Esophagus muscularis mucosa (tissue), 4 donors: Measurements from ENCODE around the gene CCDC50. TPM values are rescaled to one million over a fixed set of nuclear protein-coding genes. Genes with fewer than 3 reads are reported as not detected.

Source experiments
- DNase-seq: peaks from one replicate; pipeline ENCODE4 v3.0.0-alpha.2; 2017; ENCODE audit errors: extremely low spot score
- H3K27ac ChIP-seq, 4 donors: fragments of 200-600 bp; sonication (generic); replicated peaks in 1 of 4; 1 replicate in 3 of 4; 2 replicates in 1 of 4; pipeline ENCODE4 v1.5.1; 2016 to 2019; ENCODE audit warnings: mild to moderate bottlenecking in 1 of 4
- H3K27me3 ChIP-seq, 4 donors: fragments of 200-600 bp; sonication (generic); one replicate each; pipeline versions ENCODE4 v1.5.1 to v1.6.0; 2016 to 2019
- H3K36me3 ChIP-seq, 4 donors: fragments of 200-600 bp; sonication (generic); one replicate each; pipeline ENCODE4 v1.5.1; 2016 to 2019
- H3K4me1 ChIP-seq, 4 donors: fragments of 200-600 bp; sonication (generic); one replicate each; pipeline ENCODE4 v1.5.1; 2016 to 2019
- H3K4me3 ChIP-seq, 4 donors: fragments of 200-600 bp; sonication (generic); 1 replicate in 2 of 4; 2 replicates in 2 of 4; pipeline ENCODE4 v1.5.1; 2016 to 2019; ENCODE audit warnings: mild to moderate bottlenecking in 4 of 4, moderate library complexity in 1 of 4
- H3K9me3 ChIP-seq, 4 donors: fragments of 200-600 bp; sonication (generic); 1 replicate in 3 of 4; 2 replicates in 1 of 4; pipeline ENCODE4 v1.5.1; 2016 to 2019
- EP300 ChIP-seq: sonication (generic); formaldehyde crosslinking; IDR thresholded peaks from one replicate; pipeline ENCODE4 v1.6.1; 2017; ENCODE audit warnings: antibody characterized with exemption
- POLR2A ChIP-seq: fragments of 450-650 bp; IDR thresholded peaks from one replicate; pipeline ENCODE4 v1.6.1; 2017; ENCODE audit warnings: antibody characterized with exemption, moderate library complexity, mild to moderate bottlenecking, low read depth
- POLR2AphosphoS5 ChIP-seq, 2 donors: sonication (generic); formaldehyde crosslinking; IDR thresholded peaks; one replicate each; pipeline ENCODE4 v1.6.1; 2017; ENCODE audit warnings: antibody characterized with exemption in 2 of 2
- WGBS: methylation state at CpG from one replicate; pipeline ENCODE4 v1.1.5; 2018; 5-methylcytosine and 5-hydroxymethylcytosine counted together
- intact Hi-C: fragments of 100-400 bp; cut with DNase I; formaldehyde crosslinking; loops from one replicate; pipeline ENCODE4 v1.15.1; 2023
- total RNA-seq, 4 donors: library from RNA; depleted of rRNA; stranded (reverse); fragments of >200 nt; gene quantifications; one replicate each; pipeline versions ENCODE4 v1.1.0 to v1.2.1, GENCODE V29; 2016
- TF ChIP-seq, protein P1 (sequence below), 3 experiments: fragments of 200-600 bp in 2 of 3; fragments of 450-650 bp in 1 of 3; sonication (generic) in 2 of 3; IDR thresholded peaks; one replicate each; pipeline ENCODE4 v1.5.1; 2017 to 2019; ENCODE audit warnings: antibody characterized with exemption in 3 of 3, mild to moderate bottlenecking in 2 of 3, moderate library complexity in 1 of 3

The CCDC50 gene
- total RNA-seq, 4 donors from 2014 or later, result 141 to 192 (median 165) TPM

DNA sequence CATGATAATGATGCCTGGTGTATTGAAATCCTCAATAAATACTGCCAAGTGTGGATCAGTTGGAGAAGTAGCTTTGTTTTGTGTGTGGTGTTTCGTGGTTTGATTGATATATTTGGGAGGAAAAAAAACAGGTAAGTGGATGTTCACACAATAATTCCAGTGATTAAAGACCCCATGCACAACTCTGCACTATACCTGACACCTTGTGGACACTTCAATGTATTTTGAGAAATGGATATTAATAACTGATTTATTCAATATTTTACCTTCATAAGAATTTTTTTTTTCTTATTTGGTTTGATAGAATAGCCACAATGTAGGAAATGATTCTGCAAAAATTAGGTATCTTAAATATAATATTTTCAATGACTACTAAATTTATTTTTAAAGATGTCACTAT lies 69.4 kb downstream of the CCDC50 start:
- WGBS, result 89% methylated on average over 1 of the region's 1 CpG
- H3K9me3 ChIP-seq, result no peaks in the 10 kb centered on the region
- TF ChIP-seq EP300 (no peak), POLR2AphosphoS5 (IDR thresholded peaks at IDR 0.05) (no peak), POLR2A (no peak)
- TF ChIP-seq, protein P1, sequence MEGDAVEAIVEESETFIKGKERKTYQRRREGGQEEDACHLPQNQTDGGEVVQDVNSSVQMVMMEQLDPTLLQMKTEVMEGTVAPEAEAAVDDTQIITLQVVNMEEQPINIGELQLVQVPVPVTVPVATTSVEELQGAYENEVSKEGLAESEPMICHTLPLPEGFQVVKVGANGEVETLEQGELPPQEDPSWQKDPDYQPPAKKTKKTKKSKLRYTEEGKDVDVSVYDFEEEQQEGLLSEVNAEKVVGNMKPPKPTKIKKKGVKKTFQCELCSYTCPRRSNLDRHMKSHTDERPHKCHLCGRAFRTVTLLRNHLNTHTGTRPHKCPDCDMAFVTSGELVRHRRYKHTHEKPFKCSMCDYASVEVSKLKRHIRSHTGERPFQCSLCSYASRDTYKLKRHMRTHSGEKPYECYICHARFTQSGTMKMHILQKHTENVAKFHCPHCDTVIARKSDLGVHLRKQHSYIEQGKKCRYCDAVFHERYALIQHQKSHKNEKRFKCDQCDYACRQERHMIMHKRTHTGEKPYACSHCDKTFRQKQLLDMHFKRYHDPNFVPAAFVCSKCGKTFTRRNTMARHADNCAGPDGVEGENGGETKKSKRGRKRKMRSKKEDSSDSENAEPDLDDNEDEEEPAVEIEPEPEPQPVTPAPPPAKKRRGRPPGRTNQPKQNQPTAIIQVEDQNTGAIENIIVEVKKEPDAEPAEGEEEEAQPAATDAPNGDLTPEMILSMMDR (IDR thresholded peaks at IDR 0.05), result no peak
- H3K4me1 ChIP-seq, result peaks cover 0 to 8% (median 5%) of the 10 kb centered on the region in 4 donors
- H3K27ac ChIP-seq, result no peak overlapping the region
- DNase-seq, result no peak
- intact Hi-C loops, result loop anchor here (5.0 to 10.0 kb wide), 2 partner anchors 74 to 151 kb away; partner anchors contain the start of gene CCDC50
- H3K4me3 ChIP-seq, result no peak overlapping the region
- peaks cover 0 to 19% (median 6%) of the 10 kb centered on the region in 4 donors for H3K36me3 ChIP-seq
- no peaks in the 10 kb centered on the region for H3K27me3 ChIP-seq

DNA sequence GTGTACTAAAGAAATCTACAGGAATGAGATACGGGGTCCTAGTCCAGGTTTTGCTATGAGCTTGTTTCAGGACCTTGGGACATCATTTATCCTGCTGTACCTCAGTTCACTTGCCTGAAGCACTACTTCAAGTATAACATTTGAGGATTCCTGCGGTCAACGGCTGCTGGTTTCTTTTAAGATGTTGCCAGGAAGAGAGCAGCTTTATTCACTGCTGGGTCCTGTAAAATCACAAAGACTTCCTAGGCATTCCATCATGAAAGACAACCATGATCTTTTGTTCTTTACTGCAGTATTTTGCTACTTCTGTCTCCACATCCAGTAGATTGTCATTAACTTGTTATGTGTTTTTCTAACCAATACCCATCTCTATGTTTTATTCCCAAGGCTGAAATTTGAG lies 70.7 kb downstream of the CCDC50 start:
- no peak for DNase-seq
- Histone ChIP-seq H3K4me1 (peaks cover 0 to 4% (median 3%) of the 10 kb centered on the region in 4 donors), H3K27ac (no peak overlapping the region), H3K36me3 (peaks cover 0 to 19% (median 6%) of the 10 kb centered on the region in 4 donors), H3K4me3 (no peak overlapping the region), H3K9me3 (no peaks in the 10 kb centered on the region), H3K27me3 (no peaks in the 10 kb centered on the region)
- TF ChIP-seq POLR2AphosphoS5 (IDR thresholded peaks at IDR 0.05) (no peak), POLR2A (no peak), EP300 (no peak)
- TF ChIP-seq, protein P1 (IDR thresholded peaks at IDR 0.05), result no peak
- intact Hi-C loops, result loop anchor here (5.0 to 10.0 kb wide), 2 partner anchors 75 to 153 kb away; partner anchors contain the start of gene CCDC50
- 90% methylated on average over 3 of the region's 3 CpGs for WGBS

DNA sequence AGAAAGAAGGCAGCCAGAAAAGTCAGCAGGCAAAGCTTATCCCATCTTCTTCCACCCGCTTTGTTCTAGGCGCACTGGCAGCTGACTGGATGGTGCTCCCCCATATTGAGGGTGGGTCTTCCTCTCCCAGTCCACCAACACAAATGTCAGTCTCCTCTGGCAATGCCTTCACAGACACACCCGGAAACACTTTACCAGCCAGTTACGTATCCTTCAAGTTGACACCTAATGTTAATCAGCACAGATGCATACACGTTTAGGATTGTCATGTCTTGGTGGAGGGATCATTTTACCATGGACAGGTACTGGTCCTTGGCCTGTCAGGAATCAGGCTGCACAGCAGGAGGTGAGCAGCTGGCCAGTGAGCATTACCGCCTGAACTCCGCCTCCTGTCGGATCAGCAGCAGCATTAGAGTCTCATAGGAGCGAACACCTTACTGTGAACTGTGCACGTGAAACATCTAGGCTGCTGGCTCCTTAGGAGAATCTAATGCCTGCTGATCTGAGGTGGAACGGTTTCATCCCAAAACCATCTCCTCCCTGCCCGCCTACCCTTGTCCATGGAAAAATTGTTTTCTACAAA lies 72.7 kb downstream of the CCDC50 start:
- Histone ChIP-seq H3K4me1 (no peaks in the 10 kb centered on the region), H3K36me3 (peaks cover 0 to 11% (median 0%) of the 10 kb centered on the region in 4 donors), H3K27me3 (no peaks in the 10 kb centered on the region), H3K9me3 (no peaks in the 10 kb centered on the region), H3K27ac (no peak overlapping the region), H3K4me3 (no peak overlapping the region)
- 94% methylated on average over 12 of the region's 12 CpGs for WGBS
- TF ChIP-seq POLR2AphosphoS5 (IDR thresholded peaks at IDR 0.05) (no peak), POLR2A (no peak), EP300 (no peak)
- TF ChIP-seq, protein P1 (IDR thresholded peaks at IDR 0.05), result no peak
- intact Hi-C loops, result no loop called here
- no peak for DNase-seq

DNA sequence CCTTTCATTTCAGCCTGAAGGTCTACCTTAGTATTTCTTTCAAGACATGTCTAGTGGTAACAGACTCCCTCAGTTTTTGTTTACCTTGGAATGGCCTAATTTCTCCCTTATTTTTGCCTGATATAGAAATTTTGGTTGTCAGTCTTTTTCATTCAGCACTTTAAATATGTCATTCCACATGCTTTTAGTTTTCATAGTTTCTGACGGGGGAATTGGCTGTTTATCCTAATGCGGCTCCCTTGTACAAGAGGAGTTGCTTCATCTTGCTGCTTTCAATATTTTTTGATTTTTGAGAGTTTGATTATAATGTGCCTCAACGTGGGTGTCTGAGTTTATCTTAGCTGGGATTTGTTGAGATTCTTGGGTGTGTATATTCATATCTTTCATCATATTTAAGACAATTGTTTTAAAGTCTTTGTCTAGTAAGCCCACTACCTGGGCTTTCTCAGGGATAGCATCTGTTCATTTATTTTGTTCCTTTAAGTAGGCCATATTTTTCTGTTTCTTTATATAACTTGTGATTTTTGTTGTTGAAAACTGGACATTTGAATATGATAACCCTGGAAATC lies 80.7 kb downstream of the CCDC50 start:
- H3K4me3 ChIP-seq, result no peak overlapping the region
- intact Hi-C loops, result no loop called here
- H3K9me3 ChIP-seq, result peaks cover 0 to 11% (median 4%) of the 10 kb centered on the region in 4 donors
- H3K27me3 ChIP-seq, result no peaks in the 10 kb centered on the region
- no peak for DNase-seq
- TF ChIP-seq POLR2A, result no peak
- no peak for TF ChIP-seq EP300
- no peaks in the 10 kb centered on the region for H3K4me1 ChIP-seq
- no peak overlapping the region for H3K27ac ChIP-seq
- no peaks in the 10 kb centered on the region for H3K36me3 ChIP-seq
- 92% methylated on average over 3 of the region's 3 CpGs for WGBS

DNA sequence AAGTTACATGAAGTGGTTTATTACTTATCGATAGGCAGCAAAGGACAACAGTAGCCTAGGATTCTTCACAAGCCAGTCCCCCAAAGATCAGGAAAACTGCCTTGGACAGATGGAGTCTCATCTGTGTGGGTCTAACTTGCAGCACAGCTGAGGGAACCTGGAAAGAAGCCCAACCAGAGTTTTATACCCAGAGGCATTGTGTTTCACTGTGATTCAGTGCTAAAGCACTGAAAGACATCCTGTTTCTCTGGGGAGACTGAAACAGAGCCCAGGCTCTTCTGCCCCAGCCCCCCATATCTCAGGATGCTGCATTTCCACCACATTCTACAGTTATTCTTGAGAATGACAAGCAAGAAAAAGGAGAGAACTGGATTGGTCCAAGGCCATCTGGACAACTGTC lies 83.6 kb downstream of the CCDC50 start:
- WGBS, result 65% methylated on average over 1 of the region's 1 CpG
- Histone ChIP-seq H3K4me1 (no peaks in the 10 kb centered on the region), H3K4me3 (no peak overlapping the region), H3K27ac (no peak overlapping the region), H3K9me3 (peaks cover 0 to 11% (median 4%) of the 10 kb centered on the region in 4 donors), H3K36me3 (no peaks in the 10 kb centered on the region), H3K27me3 (no peaks in the 10 kb centered on the region)
- intact Hi-C loops, result no loop called here
- TF ChIP-seq POLR2A, result no peak
- no peak for TF ChIP-seq EP300
- TF ChIP-seq POLR2AphosphoS5 (IDR thresholded peaks at IDR 0.05), result no peak
- TF ChIP-seq, protein P1 (IDR thresholded peaks at IDR 0.05), result no peak
- no peak for DNase-seq
